ENCODE data around the gene SKIC2.
"Not testable (repeated sequence)": the region's sequence is repeated elsewhere in the genome, so short reads cannot be mapped to it uniquely, and the experiment has no call there.

Gene SKIC2

GRCh38 chr6:31958741-31959739 lies at the start of gene SKIC2, which contains the start of gene NELFE:
TSS of gene SKIC2 (plus strand) at chr6:31959175. CDS start at chr6:31959193, 18 bp downstream.
TSS of gene NELFE (minus strand) at chr6:31958971. CDS start at chr6:31958446, 525 bp downstream.
- Histone ChIP-seq H3K36me3 (replicated peaks) (peaks cover 47% of the 10 kb centered on the region), H3K27ac (peak within 1 kb of the TSS; percentile 51), H3K4me3 (ENCODE audit: low read depth, low read length) (peak within 1 kb of the TSS; percentile 100), H3K27me3 (replicated peaks) (no peaks in the 10 kb centered on the region)
- peak; percentile 97 for DNase-seq
- in situ Hi-C loops (cut with HindIII; ENCODE audit: low pct_ligation_motif_present, low sequenced_read_pairs) = no loop called here
- TF ChIP-seq CTCF (IDR thresholded peaks at IDR 0.05; ENCODE audit: low read depth, low read length, missing control alignments) = no peak

GRCh38 chr6:31909298-31909697 lies 49.7 kb upstream of the SKIC2 start:
- H3K4me3 ChIP-seq (ENCODE audit: low read depth, low read length); H3K27me3 ChIP-seq (replicated peaks); in situ Hi-C loops (cut with HindIII; ENCODE audit: low pct_ligation_motif_present, low sequenced_read_pairs); DNase-seq; H3K36me3 ChIP-seq (replicated peaks): not testable (repeated sequence)
- H3K27ac ChIP-seq = peak overlapping the region; percentile 97

- peak overlapping the region; percentile 97 for H3K27ac ChIP-seq
- in situ Hi-C loops (cut with HindIII; ENCODE audit: low pct_ligation_motif_present, low sequenced_read_pairs) = no loop called here
- H3K4me3 ChIP-seq (ENCODE audit: low read depth, low read length) = no peak overlapping the region
- TF ChIP-seq CTCF (IDR thresholded peaks at IDR 0.05; ENCODE audit: low read depth, low read length, missing control alignments) = no peak
- DNase-seq = no peak
- no peaks in the 10 kb centered on the region for H3K36me3 ChIP-seq (replicated peaks)
- no peaks in the 10 kb centered on the region for H3K27me3 ChIP-seq (replicated peaks)
Measured at GRCh38 chr6:31911826-31912585, 47.0 kb upstream of the SKIC2 start.

- H3K27me3 ChIP-seq (replicated peaks) = no peaks in the 10 kb centered on the region
- no peak overlapping the region for H3K4me3 ChIP-seq (ENCODE audit: low read depth, low read length)
- in situ Hi-C loops (cut with HindIII; ENCODE audit: low pct_ligation_motif_present, low sequenced_read_pairs) = no loop called here
Measured at GRCh38 chr6:31915351-31915750, 43.6 kb upstream of the SKIC2 start.

GRCh38 chr6:31915756-31916155 lies 43.2 kb upstream of the SKIC2 start:
- no peak for TF ChIP-seq CTCF (IDR thresholded peaks at IDR 0.05; ENCODE audit: low read depth, low read length, missing control alignments)
- in situ Hi-C loops (cut with HindIII; ENCODE audit: low pct_ligation_motif_present, low sequenced_read_pairs) = no loop called here
- Histone ChIP-seq H3K27me3 (replicated peaks) (no peaks in the 10 kb centered on the region), H3K36me3 (replicated peaks) (no peaks in the 10 kb centered on the region), H3K4me3 (ENCODE audit: low read depth, low read length) (no peak overlapping the region), H3K27ac (no peak overlapping the region)
- no peak for DNase-seq

More at GRCh38 chr6:31915351-31915750, 43.6 kb upstream of the SKIC2 start:
- no peak for TF ChIP-seq CTCF (IDR thresholded peaks at IDR 0.05; ENCODE audit: low read depth, low read length, missing control alignments)
- H3K27ac ChIP-seq = no peak overlapping the region
- H3K36me3 ChIP-seq (replicated peaks) = no peaks in the 10 kb centered on the region
- no peak for DNase-seq
